NCI-H345 (cell line): Measurements from ENCODE around the gene ONECUT3.

Source experiments
- DNase-seq: peaks from one replicate; lab custom pipeline; 2025; lab: John Stamatoyannopoulos, UW

Gene ONECUT3

DNA sequence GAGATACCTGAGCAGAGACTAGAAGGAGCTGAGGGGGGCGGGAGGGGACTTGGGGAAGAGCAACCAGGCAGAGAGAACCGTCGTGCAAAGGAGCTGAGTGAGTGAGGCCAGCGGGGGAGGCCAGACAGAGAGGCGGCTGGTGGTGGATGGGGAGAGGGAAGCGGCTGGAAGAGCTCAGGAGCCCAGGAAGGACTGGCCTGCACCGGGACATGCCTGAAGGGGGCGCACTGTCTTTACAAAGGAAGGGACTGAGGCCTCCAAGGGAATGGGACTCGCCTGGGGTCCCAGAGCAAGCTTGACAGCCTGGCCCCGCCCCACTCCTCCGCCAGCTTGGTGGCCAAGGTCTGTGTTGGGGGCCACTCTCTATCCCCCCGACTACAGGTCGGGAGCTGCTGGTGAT is 14.9 kb downstream of the ONECUT3 start:
- DNase-seq: no peak

DNA sequence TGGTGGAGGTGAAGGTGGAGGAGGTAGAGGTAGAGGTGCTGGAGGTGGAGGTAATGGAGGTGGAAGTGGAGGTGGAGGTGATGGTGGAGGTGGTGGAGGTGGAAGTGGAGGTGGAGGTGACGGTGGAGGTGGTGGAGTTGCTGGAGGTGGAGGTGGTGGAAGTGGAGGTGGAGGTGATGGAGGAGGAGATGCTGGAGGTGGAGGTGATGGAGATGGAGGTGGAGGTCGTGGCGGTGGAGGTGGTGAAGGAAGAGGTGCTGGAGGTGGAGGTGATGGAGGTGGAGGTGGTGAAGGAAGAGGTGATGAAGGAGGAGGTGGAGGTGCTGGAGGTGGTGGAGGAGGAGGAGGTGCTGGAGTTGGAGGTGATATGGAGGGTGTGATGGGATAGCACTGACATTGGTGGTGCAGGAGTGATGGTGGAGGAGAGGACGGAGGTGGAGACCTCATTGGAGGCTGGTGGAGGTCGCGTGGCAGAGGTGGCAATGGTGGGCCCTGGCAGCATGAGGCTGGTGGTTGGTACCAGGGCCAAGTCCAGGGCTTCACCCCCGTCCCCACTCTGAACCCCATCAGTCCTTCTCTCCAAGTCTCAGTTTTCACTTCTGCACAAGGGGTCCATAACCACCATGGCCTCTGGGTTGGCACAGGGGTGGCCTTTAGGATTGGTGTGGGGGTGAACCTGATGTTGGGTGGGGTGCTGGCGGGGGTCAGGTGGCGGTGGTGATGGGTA is 15.8 kb downstream of the ONECUT3 start:
- no peak for DNase-seq

DNA sequence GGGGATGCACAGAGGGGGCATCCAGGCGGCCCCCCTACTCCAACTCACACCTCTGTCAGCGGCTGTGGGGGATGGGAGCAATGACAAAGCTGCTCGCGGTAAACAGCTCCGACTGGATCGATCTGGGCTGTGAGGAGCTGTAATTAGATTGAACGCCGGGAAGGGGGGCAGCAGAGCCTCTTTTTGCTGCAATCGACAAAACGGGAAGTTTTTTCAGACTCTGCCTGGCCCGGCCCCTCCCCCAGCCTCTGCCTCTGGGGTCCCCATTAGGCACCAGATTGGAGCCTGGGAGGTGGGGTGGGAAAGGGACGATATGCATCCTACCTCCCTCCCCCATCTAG is 16.3 kb downstream of the ONECUT3 start:
- no peak for DNase-seq

DNA sequence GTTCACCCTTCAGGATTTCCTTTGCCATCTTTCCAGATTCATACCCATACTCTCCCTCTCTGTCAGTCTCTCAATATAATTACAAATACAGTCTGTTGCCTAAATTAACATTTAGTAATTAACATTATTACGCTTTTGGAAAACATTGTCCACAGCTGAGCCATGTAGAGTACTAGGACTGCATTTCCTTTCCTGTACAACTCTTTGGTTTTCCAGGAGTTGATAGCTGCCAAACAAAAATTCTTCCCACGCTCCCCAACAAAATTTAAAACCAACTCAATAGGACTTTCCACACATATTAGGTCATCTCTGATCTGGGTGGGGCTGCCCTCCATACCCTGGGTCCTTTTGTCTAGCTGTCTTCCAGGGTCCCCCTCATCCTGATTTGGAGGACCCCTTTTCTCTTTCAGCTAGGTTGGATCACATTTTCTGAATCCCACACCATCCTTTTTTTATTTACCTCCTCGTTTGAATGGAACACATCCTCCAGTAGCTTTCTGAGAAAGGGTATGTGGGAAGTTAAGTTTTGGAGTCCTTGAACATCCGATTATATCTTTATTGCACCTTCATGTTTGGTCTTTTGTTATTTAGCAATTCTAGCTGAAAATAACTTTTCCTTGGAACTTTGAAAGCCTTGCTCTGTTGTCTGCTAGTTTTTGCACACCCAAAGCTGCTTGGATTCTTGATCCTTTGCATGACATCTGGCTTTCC is 17.7 kb downstream of the ONECUT3 start:
- no peak for DNase-seq

DNA sequence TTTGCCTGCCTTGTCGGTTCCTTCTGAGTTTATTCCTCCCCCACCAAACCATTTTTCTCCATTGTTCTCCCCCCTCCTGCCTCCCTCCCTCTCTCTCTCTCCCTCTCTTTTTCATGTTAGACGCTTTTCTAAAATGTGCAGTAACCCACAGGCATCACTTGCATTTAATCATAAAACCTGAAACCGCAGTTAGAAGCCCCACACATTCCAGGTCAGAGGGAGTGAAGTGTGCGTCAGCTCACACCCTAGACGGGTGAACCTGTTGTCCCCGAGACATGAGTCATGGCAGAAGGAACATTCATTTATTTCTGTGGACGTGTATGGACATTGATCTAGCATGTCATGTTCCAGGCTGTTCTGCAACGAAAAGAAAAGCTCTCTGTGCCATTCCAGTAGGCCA is 19.9 kb downstream of the ONECUT3 start:
- no peak for DNase-seq

DNA sequence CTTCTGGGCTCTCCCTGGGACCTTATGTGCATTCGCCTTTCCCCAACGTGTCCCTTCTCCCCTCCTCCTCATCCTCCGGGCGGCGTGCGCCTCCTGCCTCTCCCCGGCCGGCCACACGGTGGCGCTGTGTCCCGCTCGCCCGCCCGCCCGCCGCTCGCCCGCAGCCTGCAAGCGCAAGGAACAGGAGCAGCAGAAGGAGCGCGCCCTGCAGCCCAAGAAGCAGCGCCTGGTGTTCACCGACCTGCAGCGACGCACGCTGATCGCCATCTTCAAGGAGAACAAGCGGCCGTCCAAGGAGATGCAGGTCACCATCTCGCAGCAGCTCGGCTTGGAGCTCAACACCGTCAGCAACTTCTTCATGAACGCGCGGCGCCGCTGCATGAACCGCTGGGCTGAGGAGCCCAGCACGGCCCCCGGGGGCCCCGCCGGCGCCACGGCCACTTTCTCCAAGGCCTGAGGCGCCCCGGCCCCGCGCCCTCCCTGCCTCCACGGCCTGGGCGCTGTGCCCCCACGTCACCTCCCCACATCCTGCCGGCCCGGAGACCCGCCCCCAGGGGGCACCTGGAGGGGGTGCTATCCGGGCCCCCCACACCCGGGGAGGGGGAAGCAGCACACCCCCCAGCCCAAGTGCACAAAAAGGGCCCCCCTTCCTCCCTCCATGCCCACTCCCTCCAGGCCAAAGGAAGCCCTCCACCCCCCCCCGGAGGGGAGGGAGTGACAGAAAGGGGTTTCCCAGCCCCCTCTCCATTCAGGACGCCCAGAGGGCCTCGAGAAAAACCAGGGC is 21.9 kb downstream of the ONECUT3 start:
- DNase-seq: no peak

DNA sequence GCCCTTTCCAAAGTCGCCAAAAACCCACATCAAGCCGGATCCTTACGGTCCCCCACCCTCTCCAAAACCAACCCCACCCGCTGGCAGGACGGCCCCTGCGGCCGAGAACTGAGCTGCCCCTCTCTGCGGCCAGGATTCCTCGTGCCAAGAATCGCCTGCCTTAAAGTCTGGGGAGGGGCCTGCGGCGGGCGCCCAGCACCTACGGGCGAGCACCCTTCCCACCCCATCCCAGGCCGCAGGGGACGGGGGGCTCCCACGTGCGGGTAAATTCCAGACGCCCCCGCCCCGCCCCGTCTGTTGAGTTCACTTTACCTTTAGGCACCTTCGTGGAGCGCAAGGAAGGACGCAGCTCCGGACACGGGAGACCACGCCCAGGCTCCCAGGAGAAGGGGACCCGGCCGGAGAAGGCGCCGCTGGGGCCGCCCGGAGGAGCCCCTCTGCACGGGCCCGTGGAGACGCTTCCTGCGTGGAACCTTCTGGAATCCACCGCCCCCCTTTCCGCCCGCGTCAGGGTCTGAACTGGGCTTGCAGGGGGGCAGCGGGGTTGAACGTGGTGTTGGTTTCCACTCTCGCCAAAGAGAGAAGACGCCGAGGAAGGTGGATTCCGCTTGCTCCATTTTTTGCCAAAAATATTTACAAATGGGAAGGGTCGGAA is 22.8 kb downstream of the ONECUT3 start:
- DNase-seq: no peak

DNA sequence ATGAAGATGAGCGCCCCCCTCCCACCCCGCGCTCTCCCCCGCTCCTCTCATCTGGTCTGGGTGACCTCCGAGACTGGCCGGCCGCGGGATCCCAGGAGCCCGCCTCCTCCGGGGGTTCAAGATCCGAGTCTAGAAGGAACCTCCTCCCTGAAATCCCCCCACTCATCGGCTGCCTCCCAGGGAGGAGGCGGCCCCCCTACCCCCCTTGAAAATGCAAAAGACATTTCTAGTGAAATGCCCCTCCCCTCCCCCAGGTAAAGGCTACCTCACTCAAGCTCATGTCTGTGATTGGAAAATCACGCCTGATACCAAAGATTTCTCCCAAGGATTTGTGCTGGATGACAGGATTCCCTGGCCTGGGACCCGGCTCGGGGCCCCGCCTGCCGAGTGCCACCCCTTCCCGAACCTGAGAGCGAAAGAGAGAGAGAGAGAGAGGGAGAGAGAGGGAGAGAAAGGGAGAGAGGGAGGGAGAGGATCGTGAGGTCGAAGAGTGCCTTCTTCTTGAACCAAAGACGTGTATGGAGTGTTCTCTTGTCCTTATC is 23.4 kb downstream of the ONECUT3 start:
- DNase-seq: no peak

DNA sequence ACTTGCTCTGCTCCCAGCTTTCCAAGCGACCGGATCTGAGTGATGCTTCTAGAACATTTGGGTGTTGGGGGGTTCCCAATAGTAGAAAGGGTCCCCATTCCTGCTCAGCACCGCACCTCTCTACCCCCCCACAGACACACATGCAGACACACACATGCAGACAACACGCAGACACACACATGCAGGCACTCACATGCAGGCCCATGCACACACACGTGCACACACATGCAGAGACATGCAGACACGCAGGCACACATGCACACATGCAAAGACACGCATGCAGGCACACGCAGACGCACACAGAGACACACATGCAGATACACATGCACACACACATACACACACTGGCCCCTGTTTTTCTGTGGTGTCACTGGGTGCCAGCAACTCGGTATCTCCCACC is 23.8 kb downstream of the ONECUT3 start:
- no peak for DNase-seq

DNA sequence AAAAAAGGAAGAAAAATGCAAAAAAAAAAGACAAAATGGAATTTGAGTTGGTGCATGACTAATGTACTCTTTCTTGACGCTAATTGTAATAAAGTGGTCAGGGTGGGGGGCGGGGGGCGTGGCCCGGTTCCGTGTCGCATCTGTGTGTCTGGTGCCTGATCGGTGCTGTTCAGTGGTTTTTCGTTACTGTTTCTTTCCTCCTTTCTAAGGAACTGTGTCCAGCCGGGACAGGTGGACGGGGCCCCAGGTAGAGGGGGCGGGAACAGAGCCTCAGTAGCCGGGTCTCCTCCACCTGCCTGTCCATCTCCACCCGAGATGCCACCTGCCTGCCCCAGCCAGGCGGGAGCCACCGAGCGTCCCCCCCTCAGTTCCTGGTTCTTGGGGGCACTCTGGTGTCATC is 26.3 kb downstream of the ONECUT3 start:
- DNase-seq: no peak

DNA sequence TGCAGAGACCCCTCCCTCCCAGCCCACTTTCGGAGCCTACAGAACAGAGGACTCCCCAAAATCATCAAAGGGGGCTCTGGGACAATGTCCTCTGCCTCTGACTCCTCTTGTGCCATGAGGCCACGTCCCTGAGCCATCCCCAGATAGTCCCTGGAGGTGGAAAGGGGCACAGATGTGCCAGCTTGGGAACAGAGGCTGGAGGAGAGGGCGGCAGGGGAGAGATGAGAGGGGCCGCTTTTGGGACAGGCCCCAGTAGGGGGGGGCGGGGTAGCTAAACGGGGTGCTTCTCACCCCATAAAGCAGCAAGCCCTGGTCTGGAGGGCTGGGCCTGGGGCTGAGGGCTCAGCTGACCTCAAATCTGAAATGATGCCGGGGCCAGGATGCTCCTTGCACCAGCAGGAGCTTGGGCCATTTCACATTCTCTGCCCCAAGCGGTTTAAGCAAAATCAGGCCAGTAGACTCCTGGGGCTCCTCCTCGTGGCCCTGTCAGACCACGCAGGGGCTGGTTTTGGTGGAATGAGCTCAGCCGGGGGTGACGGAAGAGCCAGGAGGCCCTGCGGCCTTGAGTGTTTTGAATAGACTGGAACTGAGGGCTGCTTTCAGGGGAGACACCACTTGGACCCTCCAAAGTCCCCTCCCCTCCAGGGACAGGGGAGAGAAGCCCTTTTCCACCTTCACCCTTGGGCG is 27.1 kb downstream of the ONECUT3 start:
- no peak for DNase-seq

DNA sequence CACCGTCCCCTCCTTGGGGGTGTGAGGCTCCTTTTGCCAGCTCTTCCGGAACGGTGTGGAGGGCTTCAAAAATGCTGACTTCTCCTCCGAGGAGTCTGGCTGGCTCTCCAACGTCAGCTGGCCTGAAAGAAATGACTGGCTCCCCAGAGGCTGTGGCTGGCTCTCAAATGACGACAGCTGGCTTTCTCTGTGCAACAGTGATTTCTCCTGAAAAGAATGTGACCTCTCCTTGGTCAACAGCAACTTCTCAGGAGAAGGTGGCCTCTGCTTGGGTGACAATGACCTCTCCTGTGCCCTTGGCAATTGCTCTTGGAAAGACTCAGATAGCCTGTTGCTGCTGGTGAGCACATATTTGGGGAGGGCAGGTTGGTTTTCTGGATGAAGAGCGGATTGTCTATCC is 29.2 kb downstream of the ONECUT3 start:
- DNase-seq: no peak

DNA sequence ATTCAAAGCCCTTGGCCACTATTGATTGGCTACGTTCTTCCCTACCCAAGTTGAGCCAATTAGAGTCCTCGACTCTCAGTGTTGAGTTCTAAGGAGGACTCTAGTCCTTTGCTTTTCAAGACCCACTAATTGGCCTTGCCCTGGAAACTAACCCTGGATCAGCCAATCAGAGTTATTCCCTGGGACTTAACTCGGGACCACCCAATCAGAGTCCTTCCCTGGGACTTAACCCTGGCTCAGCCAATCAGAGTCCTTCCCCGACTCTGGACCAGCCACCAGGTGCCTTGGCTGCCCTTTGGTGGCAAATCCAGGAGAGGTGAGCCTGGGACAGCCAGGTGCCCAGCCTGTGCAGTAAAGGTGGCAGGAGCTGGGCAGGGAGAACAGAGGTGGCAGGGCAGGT is 30.0 kb downstream of the ONECUT3 start:
- no peak for DNase-seq

DNA sequence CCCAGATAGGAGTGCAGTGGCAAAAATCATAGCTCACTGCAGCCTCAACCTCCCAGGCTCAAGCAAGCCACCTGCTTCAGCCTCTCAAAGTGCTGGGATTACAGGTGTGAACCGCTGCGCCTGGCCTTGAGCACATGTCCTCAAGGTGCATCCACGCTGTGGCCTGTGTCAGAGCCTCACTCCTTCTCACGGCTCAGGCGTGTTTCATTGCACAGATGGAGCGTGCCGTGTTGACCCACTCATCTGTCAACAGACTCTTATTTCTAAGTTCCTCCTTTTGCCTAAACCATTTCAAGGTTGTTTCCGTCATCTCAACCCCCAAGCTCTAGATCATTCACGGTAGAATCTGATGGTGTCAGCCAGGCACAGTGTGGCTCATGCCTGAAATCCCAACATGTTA is 30.6 kb downstream of the ONECUT3 start:
- DNase-seq: no peak

DNA sequence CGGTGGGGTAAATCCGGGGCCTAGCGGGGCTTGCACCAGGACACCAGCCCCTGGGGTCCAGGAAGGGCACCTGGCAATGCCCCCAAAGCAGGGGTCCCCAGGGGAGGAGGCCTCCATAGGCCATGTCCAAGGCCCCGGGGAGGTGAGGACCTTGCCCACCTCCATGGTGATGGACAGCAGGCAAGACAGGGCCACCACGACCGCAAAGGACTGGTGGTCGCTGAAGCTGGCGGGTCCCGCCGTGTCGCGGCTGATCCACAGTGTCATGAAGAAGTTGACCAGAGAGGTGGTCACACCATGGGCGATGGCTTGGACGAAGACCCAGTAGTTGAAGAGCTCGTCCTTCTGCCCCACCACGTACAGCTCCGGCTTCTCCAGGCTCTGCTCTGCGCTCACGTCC is 32.0 kb downstream of the ONECUT3 start:
- no peak for DNase-seq

DNA sequence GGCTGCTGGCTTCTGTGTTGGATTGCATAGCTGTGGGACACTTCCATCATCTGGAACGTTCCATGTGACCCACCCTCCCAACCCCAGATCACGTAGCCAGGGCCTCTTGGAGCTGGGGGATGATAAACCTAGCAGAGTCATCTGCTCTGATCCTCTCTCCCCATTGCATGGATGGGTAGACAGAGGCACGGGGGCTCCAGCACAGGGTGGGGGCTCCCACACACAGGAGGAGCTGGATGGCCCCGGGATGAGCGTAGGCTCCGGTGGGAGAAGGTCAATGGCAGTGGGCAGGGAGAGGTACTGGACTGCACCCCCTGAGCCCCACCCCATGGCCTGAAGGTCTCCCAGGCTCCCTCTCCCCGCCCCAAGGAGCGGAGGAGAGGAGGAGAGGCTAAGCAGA is 33.4 kb downstream of the ONECUT3 start:
- no peak for DNase-seq

DNA sequence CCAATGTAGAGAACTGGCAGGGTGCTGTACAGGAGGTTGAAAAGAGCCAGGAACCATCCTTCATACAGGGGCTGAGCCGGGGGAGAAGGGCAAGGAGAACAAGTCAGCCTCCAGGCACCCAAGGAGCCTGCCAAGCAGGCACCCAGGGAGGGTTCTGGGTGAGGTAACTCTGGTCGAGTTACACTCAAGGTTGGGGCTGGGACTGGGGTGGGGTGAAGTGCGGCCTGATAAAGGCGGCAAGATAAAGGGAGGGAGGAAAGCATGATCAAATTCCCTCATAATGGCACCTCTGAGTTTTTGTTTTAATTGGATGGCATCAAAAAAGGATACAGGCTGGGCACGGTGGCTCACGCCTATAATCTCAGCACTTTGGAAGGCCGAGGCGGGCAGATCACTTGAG is 33.8 kb downstream of the ONECUT3 start:
- no peak for DNase-seq

DNA sequence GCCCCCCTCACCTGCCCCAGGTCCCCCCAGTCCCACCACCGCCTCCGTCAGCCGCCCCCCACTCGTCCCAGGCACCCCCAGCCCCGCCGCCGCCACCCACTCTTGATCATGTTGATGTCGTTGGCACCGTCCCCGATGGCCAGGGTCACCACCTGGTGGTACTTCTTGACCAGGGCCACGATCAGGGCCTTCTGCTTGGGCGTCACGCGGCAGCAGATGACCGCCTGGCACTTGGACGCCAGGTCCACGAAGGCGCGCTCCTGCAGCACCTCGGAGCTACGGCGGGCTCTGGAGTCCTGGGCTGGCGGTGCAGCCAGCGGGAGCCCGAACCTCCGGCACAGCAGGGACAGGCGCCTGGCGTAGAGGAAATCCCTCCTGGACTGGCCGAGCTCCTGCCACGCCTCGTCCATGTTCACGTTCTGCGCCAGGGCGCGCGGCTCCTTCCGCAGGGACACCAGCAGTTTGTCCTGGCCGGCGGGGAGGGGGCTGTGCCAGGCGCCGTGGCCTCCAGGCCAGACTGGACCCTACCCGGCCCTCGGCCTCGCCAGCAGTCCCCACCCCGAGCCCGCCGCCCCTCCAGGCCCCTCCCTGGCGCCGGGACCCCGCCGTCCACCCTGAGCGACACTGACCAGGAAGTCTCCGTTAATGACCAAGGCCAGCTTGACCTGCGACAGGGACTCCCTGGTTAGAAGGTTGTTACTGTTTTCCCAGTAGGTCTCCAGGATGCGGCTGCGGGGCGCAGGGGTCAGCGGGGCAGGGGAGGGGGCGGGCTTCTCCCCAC is 36.1 kb downstream of the ONECUT3 start:
- DNase-seq: no peak

DNA sequence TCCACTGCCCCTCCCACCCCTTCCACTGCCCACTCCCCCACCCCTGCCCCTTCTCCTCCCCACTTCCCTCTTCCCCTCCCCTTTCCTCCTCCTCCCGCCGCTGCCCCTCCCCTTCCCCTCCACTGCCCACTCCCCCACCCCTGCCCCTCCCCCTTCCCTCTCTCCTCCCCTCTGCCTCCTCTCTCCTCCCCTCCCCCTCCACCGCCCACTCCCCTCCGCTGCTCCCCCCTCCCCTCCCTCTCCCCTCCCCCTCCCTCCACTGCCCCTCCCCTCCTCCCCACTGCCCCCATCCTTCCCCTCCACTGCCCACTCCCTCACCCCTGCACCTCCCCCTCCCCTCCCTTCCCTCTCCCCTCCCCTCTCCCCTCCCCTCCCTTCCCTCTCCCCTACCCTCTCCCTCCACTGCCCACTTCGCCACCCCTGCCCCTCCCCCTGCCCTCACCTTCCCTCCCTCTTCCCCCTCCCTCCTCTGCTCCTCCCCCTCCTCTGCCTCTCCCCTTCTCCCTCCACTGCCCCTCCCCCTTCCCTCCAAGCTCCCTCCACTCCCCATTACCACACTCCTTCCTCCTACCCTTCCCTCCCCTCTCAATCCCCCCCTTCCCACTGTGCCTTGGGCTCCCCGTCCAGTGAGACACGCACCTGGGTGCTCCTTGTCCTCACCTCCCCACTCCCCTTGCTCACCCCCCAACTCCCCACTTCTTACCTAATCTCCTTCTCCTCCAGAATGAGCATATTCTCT is 36.9 kb downstream of the ONECUT3 start:
- DNase-seq: no peak

DNA sequence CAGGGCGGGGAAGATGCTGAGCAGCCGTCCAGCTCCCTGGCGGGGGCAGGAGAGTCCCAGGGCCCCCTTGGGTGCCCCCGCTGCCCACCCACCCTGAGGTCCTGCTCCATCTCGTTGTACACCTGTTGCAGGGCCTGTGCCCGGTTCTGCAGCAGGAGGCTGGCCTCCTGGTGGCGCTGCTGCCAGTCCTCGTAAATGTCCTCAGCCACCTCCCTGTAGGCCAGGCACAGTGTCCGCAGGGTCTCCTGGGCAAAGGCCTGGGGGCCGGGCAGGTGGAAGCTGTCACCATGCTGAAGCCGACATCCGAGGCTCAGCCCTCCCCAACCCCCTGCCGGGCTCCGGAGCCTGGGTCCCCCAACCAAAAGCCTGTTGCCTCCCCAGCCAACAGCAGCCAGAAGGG is 38.6 kb downstream of the ONECUT3 start:
- no peak for DNase-seq
